HG02678 (cell line): ENCODE measurements around the gene PUS10.
A peak's percentile ranks its signal among the peaks of the same experiment; 100 is the strongest.
"Not testable (repeated sequence)": the region's sequence is repeated elsewhere in the genome, so short reads cannot be mapped to it uniquely, and the experiment has no call there.

Experiments
- ATAC-seq: cut with Tn5 transposase; IDR thresholded peaks from one replicate; pipeline ENCODE4 v1.9.1; 2021; ENCODE audit warnings: mild to moderate bottlenecking, moderate library complexity; ENCODE audit not compliant: unreplicated experiment

Gene PUS10

GRCh38 chr2:61014763-61015162 lies 3.3 kb downstream of the PUS10 start:
- no peak for ATAC-seq

GRCh38 chr2:61013382-61013781 lies 4.7 kb downstream of the PUS10 start:
- no peak for ATAC-seq

- ATAC-seq = not testable (repeated sequence)
Measured at GRCh38 chr2:61012303-61012702, 5.8 kb downstream of the PUS10 start.

GRCh38 chr2:61011678-61012077 lies 6.4 kb downstream of the PUS10 start:
- no peak for ATAC-seq

GRCh38 chr2:61009355-61009754 lies 8.7 kb downstream of the PUS10 start:
- ATAC-seq = no peak

GRCh38 chr2:61006486-61007105 lies 11.5 kb downstream of the PUS10 start:
- ATAC-seq = no peak

- ATAC-seq = no peak
Measured at GRCh38 chr2:61005736-61006135, 12.3 kb downstream of the PUS10 start.

GRCh38 chr2:60998628-60999545 lies 19.2 kb downstream of the PUS10 start:
- ATAC-seq = no peak

- ATAC-seq = no peak
Measured at GRCh38 chr2:60994131-60994530, 23.9 kb downstream of the PUS10 start.

- peak; percentile 98 for ATAC-seq
Measured at GRCh38 chr2:60992985-60993392, 25.1 kb downstream of the PUS10 start.

- ATAC-seq = no peak
Measured at GRCh38 chr2:60991644-60992043, 26.4 kb downstream of the PUS10 start.

- no peak for ATAC-seq
Measured at GRCh38 chr2:60989259-60989658, 28.8 kb downstream of the PUS10 start.

GRCh38 chr2:60987656-60988055 lies 30.4 kb downstream of the PUS10 start:
- not testable (repeated sequence) for ATAC-seq

- no peak for ATAC-seq
Measured at GRCh38 chr2:60987041-60987440, 31.0 kb downstream of the PUS10 start.

- ATAC-seq = no peak
Measured at GRCh38 chr2:60984720-60985119, 33.3 kb downstream of the PUS10 start.

GRCh38 chr2:60982066-60982465 lies 36.0 kb downstream of the PUS10 start:
- ATAC-seq = not testable (repeated sequence)

GRCh38 chr2:60980071-60980815 lies 37.8 kb downstream of the PUS10 start:
- ATAC-seq = no peak

- no peak for ATAC-seq
Measured at GRCh38 chr2:60979231-60979630, 38.8 kb downstream of the PUS10 start.

GRCh38 chr2:60977562-60977895 lies 40.5 kb downstream of the PUS10 start:
- ATAC-seq = no peak

GRCh38 chr2:60976875-60977561 lies 41.0 kb downstream of the PUS10 start:
- peak; percentile 55 for ATAC-seq

GRCh38 chr2:60976256-60976850 lies 41.7 kb downstream of the PUS10 start:
- ATAC-seq = no peak
